ENCODE measurements around the gene CADM1. TPM values are rescaled to one million over a fixed set of nuclear protein-coding genes. Genes with fewer than 3 reads are reported as not detected.

CADM1 gene
- total RNA-seq, 1 donor, result 0.45 TPM

- no peak for DNase-seq (ENCODE audit: low read depth)
- TF ChIP-seq CTCF (IDR thresholded peaks at IDR 0.05; ENCODE audit: insufficient read depth, low read length), result no peak
- no peak overlapping the region for H3K4me3 ChIP-seq (ENCODE audit: low read depth, low read length)
Observed at GRCh38 chr11:115193914-115194801, 310.1 kb downstream of the CADM1 start.

- H3K4me3 ChIP-seq (ENCODE audit: low read depth, low read length), result no peak overlapping the region
- no peak for TF ChIP-seq CTCF (IDR thresholded peaks at IDR 0.05; ENCODE audit: insufficient read depth, low read length)
- no peak for DNase-seq (ENCODE audit: low read depth)
Observed at GRCh38 chr11:115191761-115192160, 312.5 kb downstream of the CADM1 start.

GRCh38 chr11:115190196-115190595, 314.0 kb downstream of the CADM1 start:
- no peak for TF ChIP-seq CTCF (IDR thresholded peaks at IDR 0.05; ENCODE audit: insufficient read depth, low read length)
- H3K4me3 ChIP-seq (ENCODE audit: low read depth, low read length), result no peak overlapping the region
- DNase-seq (ENCODE audit: low read depth), result no peak

GRCh38 chr11:115188898-115189278, 315.3 kb downstream of the CADM1 start:
- DNase-seq (ENCODE audit: low read depth), result no peak
- no peak for TF ChIP-seq CTCF (IDR thresholded peaks at IDR 0.05; ENCODE audit: insufficient read depth, low read length)
- H3K4me3 ChIP-seq (ENCODE audit: low read depth, low read length), result no peak overlapping the region

- no peak for DNase-seq (ENCODE audit: low read depth)
- no peak for TF ChIP-seq CTCF (IDR thresholded peaks at IDR 0.05; ENCODE audit: insufficient read depth, low read length)
Observed at GRCh38 chr11:115188188-115188897, 315.9 kb downstream of the CADM1 start.

GRCh38 chr11:115185931-115186330, 318.3 kb downstream of the CADM1 start:
- DNase-seq (ENCODE audit: low read depth), result no peak
- TF ChIP-seq CTCF (IDR thresholded peaks at IDR 0.05; ENCODE audit: insufficient read depth, low read length), result no peak
- H3K4me3 ChIP-seq (ENCODE audit: low read depth, low read length), result no peak overlapping the region

More at GRCh38 chr11:115188188-115188897, 315.9 kb downstream of the CADM1 start:
- H3K4me3 ChIP-seq (ENCODE audit: low read depth, low read length), result no peak overlapping the region

Data from fibroblast of the aortic adventitia (primary cell).